Activated CD4-positive, alpha-beta T cell treated with anti-CD3 and anti-CD28 coated beads for 4 hours (primary cell): Measurements from ENCODE around the gene STXBP6.
"Not testable (repeated sequence)": the region's sequence is repeated elsewhere in the genome, so short reads cannot be mapped to it uniquely, and the experiment has no call there.

Experiments
- DNase-seq, 2 donors: peaks; one replicate each; pipeline ENCODE4 v3.0.0-alpha.2; 2020

Gene STXBP6

DNA sequence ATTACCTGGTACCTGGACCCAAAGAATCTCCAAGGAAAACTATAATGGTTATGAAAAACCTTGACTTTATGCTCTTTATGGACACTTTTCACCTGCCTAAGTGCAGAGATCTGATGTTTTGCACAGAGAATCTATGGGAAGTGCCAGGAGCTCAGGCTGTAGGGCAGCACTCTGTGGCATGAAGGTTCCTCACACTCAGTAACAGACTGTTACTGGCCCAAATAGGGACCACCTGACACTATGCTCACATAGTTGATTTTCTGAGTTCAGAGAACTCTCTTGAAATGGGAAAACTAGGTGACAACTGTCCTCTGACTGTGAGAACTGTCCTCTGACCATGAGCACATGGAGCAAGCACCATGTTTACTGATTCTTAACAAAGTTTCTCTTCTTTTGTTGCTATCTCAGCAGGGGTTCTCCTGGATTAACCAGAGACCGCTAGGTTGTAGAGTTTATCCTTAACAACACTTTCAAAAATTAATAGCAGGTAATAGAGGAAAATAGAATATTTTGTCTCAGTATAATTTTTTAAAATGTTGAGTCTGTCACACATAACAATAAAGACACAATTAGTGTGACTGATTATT lies 101.6 kb downstream of the STXBP6 start:
- DNase-seq = no peak

DNA sequence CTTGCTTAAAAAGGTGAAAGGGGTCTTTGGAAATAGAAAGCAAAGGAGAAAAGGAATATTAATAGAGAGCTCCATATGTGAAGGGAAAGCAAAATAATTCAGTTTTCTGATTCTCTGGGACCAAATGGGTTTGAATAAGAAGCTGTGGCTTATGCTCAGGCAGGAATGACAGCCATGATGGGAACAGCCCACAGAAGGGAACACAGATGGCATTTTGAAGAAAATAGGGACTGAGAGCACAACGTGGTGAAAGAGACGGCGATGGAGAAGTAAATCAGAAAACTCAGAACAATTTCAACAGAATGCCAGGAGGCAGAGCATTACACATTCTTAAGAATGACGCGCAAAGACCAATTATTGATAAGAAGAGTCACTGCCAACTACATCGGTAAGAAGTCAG lies 102.8 kb downstream of the STXBP6 start:
- DNase-seq = no peak

DNA sequence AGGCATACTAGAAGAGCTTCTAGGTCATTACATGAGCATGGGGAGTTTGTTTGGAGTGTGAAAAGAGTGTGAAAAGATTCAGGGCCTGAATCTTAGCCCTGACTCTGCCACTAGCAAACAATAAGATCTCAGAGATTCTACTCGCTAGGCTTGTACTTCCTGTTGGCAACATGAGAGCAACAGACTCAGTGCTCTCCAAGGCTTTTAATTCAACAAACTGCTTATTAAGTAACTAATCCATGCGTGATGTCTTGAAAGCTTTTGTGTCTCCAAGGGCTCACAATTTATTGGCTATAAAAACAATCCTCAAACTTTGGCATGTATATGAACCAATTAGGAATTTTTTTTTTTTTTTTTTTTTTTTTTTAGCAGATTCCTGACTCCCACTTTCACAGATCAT lies 105.1 kb downstream of the STXBP6 start:
- no peak for DNase-seq

DNA sequence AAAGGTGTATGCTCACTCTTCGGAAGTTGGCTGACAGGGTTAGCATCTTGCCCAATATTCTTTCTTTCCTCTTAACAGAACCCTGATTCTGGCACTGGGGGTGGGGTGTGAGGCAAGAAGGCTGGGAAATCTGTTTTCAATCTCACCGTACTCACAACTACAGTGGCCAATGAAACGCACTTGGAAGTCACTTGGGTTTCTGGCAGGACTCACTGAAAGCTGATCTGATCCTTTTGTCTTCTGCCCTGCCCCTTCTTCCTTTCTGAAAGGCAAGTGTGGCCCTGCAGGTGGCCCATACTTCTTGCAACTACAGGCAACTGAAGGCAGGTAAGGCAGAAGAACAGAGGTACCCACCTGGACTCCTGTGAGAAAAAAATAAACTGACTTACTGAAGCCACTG lies 106.9 kb downstream of the STXBP6 start:
- DNase-seq = no peak

DNA sequence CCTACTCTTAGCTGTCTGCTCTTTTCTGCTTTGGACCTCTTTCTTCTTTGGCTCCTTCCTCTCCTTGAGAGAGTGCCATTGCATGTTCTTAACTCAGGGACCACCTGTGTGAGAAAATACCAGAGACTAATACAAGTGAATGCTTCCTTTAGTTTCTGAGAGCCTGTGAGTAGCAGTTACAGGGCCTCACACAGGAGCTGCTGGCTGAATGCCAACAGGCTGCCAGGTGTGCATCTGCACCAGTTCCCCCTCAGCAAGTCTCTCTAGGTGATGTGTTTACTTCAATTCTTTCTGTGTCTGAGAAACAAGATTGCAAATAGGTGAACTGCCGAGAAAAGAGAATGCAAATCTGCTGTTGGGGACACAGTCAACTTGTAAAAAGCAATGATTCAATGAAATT lies 108.2 kb downstream of the STXBP6 start:
- no peak for DNase-seq

DNA sequence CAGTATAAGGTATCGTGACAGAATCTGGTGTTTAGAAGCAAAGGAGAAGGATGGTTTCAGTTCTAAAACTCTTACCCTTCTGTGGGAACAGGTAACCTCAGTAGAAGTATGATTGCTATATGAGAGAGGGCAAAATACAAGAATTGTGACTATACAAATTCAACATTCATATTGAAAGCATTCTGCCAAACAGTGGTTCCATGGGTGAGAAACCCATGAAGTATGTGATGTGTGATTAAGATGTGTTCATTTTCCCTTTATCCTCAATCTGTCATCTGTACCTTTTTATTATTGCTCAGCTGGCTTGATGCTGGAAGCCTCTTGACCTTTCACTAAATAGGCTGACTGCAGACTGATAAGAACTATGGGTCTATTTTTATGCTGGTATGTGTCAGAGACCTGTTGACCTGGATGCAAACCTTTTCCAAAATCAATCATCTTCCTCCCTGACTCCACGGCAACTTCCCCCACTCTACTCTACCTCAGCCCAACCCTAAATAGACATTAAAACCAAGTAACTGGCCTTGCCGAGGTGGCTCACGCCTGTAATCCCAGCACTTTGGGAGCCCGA lies 109.6 kb downstream of the STXBP6 start:
- DNase-seq = no peak

DNA sequence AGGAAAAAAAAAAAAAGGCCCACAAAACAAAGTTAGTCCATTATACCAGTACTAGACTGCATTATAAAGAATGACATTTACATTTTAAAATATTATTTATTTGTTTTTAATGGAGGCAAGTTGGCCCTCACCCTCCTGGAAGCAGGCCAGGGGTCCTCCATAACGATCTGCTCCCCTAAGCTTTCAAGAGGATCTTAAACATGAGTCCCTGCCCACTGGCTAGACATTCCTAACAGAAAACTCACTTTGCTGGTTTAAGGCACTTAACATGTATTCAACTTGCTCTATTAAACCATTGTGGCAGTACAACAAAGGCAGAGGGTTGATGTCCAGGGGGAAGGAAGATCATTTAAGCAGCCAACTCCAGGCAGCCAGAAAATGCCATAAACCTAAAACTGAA lies 111.4 kb downstream of the STXBP6 start:
- DNase-seq = no peak

DNA sequence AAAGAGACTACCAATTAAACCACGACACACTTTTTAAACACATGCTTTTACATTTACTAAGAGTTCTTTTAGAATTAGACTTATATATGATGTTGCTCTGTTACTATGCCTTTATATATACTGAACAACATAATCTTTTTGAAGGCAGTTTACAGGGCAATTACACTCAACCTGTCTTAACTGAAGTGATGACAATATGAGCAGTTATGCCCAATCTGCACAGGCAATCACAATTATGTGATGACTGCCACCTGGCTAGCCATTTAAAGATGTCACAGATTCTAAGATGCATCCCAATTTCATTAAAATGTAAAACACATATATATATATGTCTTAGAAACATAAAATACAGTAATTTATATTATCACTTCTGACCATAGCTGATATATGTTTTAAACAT lies 112.6 kb downstream of the STXBP6 start:
- DNase-seq = no peak

DNA sequence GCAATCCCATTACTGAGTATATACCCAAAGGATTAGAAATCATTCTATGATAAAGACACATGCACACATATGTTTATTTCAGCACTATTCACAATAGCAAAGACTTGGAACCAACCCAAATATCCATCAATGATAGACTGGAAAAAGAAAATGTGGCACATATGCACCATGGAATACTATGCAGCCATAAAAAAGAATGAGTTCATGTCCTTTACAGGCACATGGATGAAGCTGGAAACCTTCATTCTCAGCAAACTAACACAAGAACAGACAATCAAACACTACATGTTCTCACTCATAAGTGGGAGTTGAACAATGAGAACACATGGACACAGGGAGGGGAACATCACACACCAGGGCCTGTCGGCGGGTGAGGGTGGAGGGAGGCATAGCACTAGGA lies 113.2 kb downstream of the STXBP6 start:
- DNase-seq = not testable (repeated sequence)

DNA sequence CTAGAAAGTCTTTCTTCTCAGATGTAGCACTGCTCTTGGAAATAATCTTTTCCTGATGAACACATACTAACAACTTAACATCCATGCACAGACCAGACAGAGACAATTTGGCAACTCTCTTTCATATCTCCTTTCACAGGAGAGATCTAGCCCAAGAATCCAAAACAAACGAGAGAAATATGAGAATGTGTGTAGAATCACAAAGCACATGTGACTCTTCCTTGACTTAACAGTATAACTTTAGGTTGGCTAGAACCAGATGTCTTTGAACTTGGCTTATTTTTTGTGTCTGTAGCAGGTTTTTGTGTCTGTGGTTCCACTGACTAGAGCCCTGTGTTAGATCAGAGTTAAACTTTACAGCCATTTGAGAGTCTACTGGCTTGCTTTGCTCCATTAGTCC lies 114.2 kb downstream of the STXBP6 start:
- DNase-seq = no peak

DNA sequence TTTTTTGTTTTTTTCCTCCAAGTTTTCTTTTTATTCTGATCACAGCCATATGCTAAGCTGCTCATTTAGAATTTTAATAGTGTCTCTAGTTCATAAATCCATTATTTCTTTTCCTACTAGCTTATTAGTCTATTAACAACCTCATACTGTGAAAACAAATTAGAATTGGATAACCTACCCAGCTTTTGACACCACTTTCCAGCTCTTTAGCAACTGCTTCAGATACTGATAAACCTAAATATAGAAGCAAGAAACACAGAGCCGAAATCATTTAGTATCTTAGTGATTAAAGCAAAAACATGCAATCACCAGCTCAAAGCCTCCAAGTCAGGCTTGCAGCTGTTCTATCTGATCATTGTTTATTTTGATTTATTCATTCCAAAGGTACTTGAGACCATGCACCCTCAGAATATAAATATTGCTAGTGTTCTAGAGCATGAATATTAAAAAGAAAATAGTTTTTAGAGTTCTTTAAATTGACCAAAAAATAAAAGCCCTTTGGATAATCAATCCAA lies 121.5 kb downstream of the STXBP6 start:
- no peak for DNase-seq

DNA sequence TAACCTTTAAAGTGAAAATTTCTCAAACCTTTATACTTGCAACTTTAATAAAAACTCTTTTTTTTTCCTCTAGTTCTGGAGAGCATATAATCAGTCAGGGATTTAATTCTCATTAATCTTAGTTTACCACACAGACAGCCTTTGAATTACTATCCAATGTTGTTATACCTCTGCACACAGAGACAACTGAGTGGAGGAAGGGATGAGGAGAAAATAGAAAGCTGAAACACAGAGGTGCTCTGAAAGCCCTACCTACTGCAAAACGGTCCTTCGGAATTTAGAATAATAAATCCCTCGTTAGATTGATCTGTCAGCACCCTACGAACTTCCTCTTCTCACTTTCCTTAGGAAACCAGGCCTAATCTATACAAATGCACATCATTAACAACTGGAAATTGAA lies 122.1 kb downstream of the STXBP6 start:
- no peak for DNase-seq

DNA sequence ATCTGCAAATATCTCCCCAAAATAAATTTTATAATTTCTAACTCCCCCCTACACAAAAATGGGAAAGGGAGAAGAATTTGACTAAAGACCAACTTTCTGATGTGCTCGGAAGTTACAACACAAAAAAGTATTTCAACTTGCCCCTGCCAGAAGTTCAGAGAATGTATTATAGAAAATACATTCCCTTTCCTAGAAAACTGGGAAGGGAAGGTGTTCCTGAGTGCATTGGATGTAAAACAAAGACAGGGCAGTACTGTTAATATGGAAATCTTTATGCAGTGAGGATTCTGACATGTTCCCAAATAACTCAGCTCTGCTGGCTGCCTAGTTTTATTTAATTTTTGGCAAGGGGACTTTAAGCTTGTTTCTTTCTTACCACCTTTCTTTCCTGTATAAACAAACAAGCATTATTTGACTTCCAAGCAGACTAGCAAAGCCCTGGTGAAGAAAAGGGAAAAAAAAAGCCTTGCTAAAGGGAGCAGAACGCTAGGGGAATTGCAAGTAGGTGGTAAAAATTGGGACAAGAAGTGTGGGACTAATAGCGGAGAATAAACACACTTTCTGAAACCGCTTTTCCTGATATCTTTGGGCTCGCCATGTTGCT lies 124.1 kb downstream of the STXBP6 start:
- DNase-seq = no peak

DNA sequence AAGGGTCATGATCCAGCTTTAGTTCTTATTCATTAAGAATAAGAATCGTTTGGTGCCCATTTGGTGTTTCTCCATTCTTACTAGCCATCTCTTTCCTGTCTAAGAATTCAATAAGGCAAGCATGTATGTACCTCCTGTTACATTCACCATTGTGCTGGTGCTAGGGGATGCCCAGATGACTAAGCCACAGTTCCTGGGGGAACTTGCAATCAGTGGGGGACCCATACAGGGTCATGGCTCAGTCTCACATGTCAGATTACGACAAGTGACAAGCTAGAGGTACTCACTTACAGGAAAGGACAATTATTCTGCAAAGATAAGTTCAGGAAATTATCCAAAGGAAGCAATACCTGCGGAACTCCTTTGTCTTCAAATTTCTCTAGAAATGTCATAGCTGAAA lies 125.4 kb downstream of the STXBP6 start:
- no peak for DNase-seq

DNA sequence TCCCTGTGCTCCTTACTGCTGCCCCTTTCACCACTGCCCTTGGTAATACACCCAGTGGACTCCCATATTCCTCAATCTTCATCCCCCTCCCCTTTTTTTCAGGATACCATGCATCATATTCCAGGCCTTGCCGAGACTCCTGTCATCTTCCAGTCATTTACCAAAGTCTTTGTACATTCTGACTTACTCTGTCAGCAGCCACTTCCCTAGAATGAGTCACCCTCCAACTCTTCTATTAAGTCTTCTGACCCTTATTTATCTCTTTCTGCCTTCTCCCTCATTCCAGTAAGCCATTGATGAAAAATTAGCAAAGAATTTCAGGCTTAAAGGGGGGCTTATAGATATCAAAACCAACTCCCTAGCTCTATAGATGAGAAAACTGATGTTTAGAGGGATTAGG lies 128.0 kb downstream of the STXBP6 start:
- DNase-seq = no peak

DNA sequence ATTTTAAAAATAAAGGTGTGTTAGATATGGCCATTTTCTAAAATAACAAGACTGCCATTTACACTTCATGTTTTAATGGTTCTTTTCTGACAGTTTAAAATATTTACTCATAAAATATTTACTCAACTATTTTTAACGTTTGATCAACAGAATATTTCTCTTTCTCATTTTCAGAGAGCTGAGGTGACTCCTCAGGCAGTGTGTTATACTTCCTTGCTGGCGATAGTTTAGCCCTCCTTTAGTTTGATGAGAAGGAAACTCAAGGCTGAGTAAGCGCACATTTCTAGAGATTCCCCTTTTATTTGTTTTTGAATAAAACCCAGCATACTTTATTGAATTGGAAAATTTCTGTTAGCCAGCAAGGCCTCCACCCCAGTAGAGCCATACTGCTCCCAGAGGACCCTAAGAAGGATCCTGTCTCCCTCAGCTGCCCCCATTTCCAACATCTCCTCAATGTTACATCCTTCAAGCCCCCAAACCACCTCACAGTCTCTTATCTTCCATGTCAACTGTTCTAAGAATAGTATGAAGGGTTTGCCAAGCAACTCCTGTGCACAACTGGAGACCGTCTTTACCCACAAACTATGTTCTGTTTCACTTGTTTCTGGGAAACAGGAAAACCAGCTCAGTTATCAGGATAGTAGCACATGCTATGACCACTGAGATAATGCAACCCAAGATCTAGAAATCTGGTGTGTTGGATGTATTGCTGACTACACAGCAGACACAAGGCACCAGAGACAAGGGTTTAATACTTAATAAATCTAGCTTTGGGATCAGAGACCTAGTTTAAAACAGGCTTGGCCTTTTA lies 129.5 kb downstream of the STXBP6 start:
- DNase-seq = no peak

DNA sequence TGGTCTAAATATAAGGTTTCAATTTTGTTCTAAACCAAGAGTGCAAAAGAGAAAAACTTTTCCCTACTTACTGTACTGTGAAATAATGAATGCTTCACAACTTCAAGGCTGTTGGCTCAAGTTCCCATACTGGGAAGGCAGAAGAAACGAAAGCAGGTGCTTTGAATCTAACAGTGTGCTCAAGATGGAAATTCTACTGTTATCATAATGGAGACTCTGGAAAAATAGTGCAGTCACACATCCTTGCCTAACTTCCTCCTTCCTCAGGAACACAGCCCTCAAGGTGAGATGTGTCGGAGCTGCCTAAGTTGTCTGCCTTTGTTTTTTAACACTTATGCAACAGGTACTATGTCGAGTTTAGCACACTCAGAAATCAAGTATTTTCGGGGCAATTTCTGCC lies 131.1 kb downstream of the STXBP6 start:
- DNase-seq = no peak

DNA sequence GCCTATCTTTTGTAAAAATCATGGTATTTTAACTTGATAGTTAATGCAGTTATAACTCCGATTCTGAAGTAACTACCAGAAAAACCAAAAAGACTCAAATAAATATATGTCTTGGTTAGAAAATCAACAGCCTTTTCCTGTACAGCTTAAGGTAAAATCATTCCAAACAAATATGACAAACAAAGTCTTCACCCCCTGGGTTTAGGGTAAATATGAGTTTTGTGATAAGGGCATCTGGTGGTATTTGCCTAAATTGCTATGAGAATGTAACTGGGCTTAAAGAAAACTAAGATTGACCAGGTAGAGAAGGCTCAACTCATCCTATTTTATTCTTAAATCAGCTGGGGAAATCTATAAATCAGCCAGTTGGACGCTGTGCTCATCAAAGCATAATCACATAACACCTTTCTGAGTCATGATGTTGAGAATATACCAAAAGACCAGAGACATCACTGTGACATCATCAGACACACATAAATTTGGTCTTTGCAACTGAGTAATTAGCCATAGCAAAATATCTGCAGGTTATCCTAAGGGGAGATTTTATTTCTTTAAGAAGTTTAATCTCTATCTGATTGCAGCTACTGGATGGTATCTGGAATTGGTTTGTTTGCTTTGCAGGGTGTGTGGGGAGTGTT lies 133.9 kb downstream of the STXBP6 start:
- no peak for DNase-seq

DNA sequence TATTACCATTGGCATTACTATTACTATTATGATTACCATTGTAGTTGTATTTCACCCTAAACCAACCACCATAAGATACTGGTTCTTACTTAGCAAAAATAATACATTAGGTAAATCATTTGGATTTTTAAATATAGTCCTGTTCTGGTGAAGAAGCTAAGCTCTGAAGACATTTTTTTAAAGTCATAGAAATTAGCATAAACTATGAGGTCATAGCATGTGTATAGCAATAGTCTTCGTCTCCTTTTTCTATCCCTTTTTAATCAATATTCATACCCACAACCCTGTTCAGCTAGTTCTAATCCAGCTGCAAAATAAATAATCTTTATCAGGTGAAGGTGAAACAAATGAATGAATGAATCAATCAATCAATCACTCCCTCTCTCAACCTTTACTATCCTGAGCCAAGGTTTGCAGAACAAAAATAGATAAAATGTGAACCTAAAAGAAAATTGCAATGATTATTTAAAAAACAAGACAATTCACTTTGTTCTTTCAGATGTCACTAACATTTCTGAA lies 134.5 kb downstream of the STXBP6 start:
- DNase-seq = no peak

DNA sequence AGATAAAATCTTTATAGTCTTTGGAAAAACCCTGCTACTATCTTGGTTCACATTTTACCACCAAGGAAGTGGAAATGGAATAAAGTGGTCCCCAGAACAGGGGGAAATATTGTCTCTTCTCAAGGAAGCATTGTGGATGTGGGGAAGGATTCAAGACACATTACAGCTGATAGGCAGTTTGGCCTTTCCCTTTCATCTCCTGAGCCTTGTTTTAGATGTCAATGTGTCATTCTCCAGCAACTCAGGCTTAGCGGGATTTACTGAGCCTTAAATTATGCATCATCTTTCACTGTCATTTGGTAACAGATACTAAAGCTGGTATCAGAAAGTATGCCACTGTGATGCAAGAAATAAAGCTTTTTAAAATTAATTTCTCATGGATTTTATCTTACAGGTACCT lies 136.2 kb downstream of the STXBP6 start:
- no peak for DNase-seq

DNA sequence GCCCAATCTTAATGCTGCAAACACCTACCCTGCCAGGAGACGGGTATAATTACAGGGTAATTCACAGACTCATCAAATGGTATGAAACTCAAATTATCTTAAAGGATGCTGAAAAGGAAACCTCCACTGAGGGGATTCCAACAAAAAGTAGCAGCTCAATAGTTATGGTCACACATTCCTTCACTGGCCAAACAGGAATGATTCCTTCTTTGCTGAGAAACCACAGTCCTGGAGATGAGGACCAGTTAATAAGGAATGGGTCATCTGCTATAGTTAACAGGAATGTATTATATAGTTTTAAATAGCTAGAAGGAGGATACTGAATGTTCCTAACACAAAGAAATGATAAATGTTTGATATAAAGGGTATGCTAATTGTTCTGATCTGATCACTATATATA lies 136.9 kb downstream of the STXBP6 start:
- no peak for DNase-seq

DNA sequence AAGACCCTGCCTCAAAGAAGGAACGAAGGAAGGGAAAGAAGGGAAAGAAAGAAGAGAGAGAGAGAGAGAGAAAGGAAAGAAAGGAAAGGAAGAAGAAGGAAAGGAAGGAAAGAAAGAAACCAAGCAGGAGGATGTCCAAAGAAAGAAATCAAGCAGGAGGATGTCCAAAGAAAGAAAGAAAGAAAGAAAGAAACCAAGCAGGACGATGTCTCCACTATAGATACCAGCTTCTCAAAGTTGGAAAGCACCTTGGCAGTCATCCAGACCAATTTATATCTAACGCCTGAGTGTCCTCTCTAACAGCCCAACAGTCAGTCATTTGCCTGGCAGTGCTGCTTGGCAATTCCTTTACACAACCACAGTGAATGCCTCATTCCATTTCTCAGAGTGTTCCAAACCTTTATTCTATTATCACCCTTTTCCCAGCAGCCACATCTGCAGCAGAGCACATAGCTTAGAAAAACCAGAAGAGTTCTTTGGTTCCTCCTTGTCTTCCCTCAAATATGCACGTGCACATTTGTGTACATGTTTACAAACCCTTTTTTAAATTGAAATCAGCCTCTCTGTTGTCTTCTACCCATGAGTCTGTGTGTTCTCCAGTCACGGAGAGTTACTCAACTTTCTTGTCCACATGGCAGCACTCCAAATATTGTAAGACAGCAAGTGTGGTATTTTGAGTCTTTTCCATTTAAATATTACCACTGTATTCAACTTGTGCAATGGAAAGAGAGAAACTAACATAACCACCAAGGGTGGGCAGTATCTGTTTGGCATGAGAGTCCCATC lies 138.4 kb downstream of the STXBP6 start:
- no peak for DNase-seq
